ENCODE measurements around the gene MCU.

DNA sequence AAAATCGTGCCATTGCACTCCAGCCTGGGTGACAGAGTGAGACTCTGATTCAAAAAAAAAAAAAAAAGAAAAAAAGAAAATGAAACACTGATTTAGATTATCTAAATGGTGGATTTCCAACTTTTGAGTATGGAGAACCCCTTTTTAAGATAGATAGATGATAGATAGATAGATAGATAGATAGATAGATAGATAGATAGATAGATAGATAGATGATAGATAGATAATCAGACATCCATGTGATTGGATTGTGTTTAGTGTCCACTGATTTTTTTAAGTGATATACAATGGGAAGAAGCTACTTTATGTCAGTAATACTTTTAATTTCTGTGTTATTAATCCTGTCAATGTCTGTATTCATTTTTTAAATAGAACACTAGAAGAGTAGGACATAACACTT is 207.6 kb downstream of the MCU start:
- no peak for TF ChIP-seq POLR2AphosphoS5 (IDR thresholded peaks at IDR 0.05; ENCODE audit: low read depth, low read length)
- TF ChIP-seq, protein P1, sequence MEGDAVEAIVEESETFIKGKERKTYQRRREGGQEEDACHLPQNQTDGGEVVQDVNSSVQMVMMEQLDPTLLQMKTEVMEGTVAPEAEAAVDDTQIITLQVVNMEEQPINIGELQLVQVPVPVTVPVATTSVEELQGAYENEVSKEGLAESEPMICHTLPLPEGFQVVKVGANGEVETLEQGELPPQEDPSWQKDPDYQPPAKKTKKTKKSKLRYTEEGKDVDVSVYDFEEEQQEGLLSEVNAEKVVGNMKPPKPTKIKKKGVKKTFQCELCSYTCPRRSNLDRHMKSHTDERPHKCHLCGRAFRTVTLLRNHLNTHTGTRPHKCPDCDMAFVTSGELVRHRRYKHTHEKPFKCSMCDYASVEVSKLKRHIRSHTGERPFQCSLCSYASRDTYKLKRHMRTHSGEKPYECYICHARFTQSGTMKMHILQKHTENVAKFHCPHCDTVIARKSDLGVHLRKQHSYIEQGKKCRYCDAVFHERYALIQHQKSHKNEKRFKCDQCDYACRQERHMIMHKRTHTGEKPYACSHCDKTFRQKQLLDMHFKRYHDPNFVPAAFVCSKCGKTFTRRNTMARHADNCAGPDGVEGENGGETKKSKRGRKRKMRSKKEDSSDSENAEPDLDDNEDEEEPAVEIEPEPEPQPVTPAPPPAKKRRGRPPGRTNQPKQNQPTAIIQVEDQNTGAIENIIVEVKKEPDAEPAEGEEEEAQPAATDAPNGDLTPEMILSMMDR (IDR thresholded peaks at IDR 0.05; ENCODE audit: control extremely low read depth in 1 of 3, insufficient read depth in 1 of 3, low read depth in 1 of 3, low read length in 3 of 3) = no peak
- no peak for TF ChIP-seq ZNF274 (IDR thresholded peaks at IDR 0.05; ENCODE audit: borderline replicate concordance, extremely low read depth, low read length)
- TF ChIP-seq CHD1 (IDR thresholded peaks at IDR 0.05; ENCODE audit: low read depth, low read length) = no peak
- no peak for TF ChIP-seq SP2 (IDR thresholded peaks at IDR 0.05; ENCODE audit: low read length)
- TF ChIP-seq CEBPB (IDR thresholded peaks at IDR 0.05; ENCODE audit: low read depth, low read length) = no peak
